Measurements from ENCODE around the gene BRCA1.

BRCA1 gene

DNA sequence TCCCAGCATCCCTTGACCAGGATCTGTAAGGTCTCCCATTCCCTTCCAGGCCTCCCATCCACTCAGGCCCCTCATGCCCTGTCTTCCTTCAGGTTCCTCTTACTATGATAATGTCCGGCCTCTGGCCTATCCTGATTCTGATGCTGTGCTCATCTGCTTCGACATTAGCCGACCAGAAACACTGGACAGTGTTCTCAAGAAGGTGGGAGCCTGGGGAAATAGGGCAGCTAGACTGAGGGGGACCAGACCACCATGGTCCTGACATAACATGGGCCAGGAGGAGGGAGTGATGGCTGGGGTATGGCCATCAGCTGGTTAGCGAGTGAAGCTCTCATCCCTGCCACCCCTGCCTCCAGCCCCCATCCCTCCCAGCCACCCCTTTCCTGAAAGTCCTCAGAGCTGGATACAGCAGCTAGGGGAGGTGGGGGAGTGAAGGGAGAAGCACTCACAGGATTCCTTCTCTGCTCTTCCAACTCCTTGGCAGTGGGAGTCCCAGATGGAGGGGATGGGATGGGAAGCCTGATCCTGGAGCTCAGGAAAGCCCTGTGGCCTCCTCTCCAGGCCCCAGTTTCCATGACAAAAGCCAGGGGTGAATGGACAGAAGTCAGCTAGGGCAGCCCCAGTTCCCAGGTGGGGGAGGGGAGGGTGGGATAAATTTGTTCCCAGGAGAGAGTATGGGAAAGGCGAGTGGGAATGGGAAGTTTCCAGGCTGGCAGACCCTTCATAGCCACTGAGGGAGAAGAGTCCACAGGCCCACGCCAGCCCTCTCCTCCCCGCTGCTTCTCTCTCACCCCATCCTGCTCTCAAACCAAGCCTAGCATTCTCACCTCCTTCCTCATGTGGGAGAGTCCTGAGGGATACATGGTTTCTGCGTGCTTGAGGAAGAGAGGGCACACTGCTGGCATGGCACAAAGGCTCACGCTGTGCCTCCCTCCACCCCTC is 97.8 kb downstream of the BRCA1 start:
- FAIRE-seq: no peak
- no peak for DNase-seq (ENCODE audit: insufficient read length, low spot score)

DNA sequence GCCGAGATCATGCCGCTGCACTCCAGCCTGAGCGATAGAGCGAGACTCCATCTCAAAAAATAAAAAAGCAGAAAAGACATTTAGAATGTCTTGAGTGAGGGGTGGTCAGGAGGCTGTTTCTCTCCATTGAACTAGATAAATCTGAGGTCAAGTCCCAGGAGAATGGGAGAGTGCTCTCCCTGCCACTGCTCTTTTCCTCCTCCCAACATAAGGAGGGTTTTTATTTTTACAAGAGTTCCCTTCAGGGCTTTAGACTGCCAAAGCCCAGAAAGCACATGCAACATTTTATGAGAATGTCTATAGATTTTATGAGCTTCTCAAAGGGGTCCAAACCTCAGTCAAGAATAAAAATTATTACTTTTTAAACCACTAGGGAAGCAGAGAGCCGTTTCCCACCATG is 98.6 kb downstream of the BRCA1 start:
- DNase-seq (ENCODE audit: insufficient read length, low spot score) (no peak), FAIRE-seq (no peak)

DNA sequence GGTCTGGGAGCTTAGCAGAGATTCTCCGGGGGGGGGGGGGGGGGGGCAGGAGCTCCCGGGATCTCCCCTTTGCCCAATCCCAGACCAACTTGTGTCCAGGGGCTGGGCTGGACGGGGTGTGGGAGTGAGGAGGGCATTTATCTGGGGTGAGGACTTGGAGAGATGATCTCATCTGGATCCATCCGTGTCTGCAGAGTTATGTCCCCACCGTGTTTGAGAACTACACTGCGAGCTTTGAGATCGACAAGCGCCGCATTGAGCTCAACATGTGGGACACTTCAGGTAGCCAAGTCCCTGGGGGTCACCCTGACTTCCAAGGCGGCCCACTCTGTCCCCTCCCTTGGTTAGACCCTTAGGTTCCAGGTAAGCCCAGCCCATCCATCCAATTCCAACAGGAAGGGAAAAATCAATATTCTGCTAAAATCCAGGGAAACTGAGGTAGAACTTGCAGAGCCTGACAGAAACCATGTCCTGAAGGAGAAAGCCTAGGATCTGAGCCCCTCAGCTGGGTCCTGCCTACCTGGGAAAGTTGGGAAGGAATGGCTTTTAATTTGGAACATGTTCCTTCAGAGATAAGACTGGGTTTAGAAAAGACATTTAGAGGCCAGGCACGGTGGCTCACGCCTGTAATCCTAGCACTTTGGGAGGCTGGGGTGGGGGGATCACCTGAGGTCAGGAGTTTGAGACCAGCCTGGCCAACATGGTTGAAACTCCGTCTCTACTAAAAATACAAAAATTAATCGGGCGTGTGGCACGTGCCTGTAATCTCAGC is 99.2 kb downstream of the BRCA1 start:
- DNase-seq (ENCODE audit: insufficient read length, low spot score) (peak; percentile 35), FAIRE-seq (peak; percentile 23)

DNA sequence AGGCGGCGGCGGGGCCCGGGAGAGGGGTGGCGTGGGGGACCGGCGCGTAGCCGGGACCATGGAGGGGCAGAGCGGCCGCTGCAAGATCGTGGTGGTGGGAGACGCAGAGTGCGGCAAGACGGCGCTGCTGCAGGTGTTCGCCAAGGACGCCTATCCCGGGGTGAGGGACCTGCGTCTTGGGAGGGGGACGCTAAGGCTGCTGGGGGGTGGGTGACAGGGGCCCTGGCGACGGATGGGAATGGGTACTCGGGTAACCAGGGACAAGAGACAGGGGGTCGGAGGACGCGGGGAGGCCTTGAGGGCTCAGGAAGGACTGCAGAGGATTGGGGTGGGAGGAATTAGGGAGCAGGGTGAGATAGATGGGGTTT is 99.9 kb downstream of the BRCA1 start:
- FAIRE-seq (peak; percentile 69), DNase-seq (ENCODE audit: insufficient read length, low spot score) (peak; percentile 33)

DNA sequence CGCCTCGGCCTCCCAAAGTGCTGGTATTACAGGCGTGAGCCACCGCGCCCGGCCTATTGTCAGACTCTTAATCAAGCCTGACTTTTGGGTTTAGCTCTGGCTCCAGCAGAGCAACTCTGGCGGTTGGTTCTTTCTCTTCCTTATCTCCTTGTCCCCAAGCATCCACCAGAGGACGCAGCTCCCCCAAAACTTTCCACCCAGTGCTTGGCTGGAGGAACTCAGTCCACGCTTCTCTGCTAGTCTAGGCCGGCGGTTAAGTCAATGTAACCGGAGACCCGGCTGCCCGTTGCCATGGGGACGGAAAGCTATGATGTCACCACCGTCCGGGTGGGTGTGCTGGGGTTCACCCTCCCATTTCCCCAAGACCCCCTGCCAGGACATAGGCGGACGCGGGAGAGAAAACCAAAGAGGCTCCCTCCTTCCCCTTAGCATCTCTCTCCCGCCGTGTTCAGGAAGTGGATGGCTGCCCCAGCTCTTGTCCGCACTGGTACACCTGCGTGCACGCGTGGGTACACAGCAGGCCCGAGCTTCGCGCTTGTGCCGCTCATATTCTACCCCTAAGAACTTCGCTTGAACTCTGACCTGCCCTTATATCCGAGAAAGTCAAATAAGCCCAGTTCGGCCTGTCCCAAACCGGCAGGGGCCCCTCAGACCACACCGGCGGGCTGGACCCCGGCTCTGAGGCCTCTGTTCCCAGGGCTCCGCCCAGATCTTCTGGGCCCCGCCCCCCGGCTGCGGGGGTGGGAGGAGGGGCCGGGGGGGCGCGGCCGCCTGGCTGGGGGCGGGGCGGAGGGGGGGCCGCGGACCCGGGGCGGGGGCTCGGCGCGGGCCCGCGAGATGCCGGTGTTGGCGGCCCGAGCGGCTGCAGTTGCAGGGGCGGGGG is 100.5 kb downstream of the BRCA1 start, which contains the start of gene RND2:
TSS of gene RND2 (plus strand) at position 825 of the 883 bp plus-strand sequence. CDS start 117 bp downstream, outside the sequence.
- peak; percentile 99 for DNase-seq (ENCODE audit: insufficient read length, low spot score)

DNA sequence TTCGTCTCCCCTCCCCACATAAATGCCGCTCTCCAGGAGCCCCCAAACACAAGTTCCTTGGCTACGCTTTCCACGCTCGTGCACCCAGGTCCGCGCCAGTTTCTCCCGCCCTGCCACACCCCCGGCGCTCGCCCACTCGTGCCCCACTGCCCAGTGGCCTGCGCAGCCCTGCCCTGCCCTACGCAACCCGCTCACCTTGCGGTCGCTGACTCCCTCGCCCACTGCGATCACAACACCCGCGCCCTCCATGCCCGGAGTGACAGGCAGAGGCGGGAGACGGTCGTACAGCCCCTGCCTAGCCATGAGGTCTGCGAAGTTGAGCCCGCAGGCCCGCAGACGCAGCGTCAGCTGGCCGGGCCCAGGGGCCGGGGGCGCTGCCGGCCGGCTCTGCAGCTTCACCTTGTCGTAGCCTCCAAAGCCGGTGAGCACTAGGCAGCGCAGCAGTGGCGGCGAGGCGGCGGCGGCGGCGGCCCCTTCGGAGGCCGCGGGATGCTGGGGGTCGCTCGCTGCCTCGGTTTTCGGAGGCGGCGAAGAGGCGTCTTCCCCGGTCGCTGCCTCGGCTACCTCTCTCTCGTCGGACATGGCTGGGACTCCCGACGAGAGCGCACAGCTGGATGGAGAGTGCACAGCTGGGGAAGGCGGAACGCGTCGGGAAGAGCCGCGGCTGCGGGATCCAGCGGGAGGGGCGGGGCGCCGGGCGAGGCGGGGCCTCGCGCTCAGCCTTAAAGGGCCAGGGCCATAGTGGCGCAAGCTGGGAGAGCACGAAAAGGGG is 103.2 kb downstream of the BRCA1 start, which contains the start of gene VAT1:
TSS of gene VAT1 (minus strand) at position 645 of the 772 bp plus-strand sequence. CDS start at position 582, 63 bp downstream.
- DNase-seq (ENCODE audit: insufficient read length, low spot score): peak; percentile 89
- FAIRE-seq: peak; percentile 86

More for the DNA sequence above, 100.5 kb downstream of the BRCA1 start, which contains the start of gene RND2:
- FAIRE-seq: peak; percentile 94

DNA sequence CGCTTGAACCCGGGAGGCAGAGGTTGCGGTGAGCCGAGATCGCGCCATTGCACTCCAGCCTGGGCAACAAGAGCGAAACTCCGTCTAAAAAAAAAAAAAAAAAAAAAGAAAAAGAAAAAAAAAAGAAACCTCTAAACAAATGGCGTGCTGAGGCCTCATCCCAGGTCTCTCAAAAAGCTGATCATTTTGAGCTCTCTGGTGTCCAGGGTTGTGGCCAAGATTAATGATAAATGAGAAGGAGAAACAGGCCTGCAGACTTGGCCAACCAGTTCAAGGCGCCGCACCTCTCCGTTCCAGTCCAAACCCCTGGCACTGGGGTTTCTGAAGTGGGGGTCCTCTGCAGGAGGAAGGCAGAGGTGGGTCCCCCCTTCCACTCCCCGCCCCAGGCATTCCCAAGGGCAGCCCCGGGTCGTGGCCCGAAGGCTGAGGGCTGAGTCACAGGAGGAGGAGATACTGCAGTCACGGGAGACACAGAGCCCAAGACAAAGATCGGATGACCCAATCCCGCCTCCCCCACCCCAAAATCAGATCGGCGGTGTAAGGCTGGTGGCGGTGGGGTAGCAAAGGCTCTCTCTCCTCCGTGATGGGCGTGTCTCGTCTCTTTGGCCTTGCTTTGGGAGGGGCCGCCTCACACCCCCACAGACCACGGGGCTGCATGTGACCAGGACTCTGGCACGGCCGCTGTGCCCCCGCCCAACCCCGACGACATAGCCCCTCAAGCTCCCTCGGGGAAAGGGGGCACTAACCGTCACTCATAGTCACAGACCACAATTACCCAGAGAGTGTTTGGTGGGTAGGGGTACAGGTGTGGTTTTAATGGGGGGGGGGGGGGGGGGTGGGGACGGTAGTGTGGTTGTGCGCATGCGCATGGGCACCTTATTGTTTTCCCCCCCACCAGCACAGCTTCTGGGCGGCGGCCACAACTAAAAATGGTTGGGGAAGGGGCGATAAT is 104.1 kb downstream of the BRCA1 start:
- peak; percentile 91 for DNase-seq (ENCODE audit: insufficient read length, low spot score)
- peak; percentile 91 for FAIRE-seq

DNA sequence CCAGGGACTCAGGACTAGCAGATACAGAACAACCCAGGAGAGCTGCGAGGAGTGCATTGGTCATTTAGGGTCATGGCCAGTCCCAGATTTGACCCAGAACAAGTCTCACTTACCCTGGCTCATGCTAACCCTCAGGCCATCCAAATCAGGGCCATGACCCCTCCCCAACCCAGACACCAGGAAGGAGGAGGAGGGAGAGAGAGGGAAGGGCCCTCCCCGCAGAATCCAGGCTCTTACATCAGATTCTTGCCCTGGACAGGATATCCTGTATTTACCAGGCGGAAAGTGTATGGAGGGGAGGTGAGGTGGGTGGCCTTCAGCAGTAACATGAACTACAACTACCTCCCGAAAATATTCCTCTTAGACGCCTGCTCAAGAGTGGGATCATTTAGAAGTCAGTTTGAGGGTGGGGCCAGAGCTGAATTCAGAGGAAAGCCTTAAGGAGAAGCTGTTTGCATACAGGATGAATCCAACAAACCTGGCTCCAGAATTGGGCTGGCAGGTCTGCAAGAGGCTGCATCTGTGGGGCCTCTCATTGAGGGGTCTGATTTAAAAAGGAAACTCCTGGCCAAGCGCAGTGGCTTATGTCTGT is 105.0 kb downstream of the BRCA1 start:
- DNase-seq (ENCODE audit: insufficient read length, low spot score) (no peak), FAIRE-seq (no peak)

DNA sequence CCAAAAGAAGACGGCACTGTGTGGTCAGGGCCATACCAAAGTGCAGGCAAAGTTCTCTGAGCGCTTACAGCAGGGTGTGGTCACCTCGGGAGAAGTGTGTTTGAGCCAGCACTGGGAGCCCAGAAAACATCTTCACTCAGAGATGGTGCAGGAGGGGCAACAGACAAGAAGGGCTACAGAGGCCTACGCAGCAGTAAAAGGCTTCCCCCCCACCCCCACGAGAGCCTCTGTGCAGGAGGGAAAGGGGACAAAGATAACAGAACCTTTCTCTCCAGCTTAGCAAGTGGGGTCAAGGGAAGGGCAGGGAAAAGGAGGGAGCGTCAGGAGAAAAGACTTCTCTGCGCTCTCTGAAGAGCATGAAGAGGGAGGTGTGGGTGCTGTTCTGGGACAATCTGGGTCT is 105.7 kb downstream of the BRCA1 start:
- no peak for FAIRE-seq
- no peak for DNase-seq (ENCODE audit: insufficient read length, low spot score)

DNA sequence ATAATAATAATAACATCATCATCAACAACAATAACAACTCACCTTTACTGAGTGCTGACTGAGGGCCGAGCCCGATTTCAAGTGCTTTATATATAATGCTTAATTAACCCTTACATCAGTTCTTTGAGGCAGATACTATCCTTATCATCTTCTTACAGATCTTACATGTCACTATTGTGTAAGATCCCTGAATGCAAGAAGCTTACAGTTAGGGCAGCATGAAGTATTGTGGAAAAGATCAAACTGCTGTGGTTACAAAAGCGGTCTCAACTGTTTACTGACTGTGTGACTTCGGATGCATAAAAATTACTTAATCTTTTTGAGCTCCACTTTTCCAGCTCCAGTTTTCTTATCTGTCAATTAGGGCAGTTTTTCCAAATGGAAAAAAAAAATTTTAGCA is 106.2 kb downstream of the BRCA1 start:
- FAIRE-seq: no peak
- DNase-seq (ENCODE audit: insufficient read length, low spot score): no peak

DNA sequence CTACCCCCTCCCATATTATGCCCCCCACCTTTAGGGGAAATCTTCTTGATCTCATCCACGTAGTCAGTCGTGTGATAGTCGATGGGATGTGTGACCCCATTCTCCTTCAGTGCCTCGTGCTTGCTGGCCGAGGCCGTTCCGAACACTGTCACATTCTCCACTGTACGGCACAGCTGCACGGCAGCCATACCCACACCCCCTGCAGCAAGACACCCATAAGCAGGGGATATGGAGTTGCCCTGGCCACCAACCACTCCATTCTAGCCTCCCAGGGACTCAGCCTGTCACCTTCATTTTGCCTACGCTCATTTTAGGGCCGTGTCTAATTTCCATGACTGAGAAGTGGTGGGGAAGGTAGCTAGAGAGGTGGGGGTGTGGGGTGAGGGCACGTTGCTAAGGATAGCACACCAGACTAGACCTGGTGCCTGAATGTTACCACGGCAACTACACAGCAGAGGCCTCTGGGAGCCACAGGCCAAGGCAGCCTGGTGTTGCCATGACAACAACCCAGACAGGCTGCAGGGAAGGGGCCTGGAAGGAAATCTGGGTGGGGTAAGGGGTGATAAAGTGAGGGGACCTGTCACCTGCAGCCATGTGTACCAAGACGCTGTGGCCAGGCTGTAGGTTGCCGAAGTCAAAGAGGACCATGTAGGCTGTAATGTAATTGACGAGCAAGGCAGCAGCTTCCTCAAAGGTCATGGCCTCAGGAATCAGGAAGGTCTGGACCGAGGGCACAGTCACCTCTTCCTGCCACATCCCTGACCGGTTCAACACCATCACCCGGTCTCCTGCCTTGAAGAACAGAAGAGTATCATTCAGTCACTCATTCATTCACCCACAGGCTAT is 106.9 kb downstream of the BRCA1 start:
- FAIRE-seq (peak; percentile 81), DNase-seq (ENCODE audit: insufficient read length, low spot score) (no peak)

DNA sequence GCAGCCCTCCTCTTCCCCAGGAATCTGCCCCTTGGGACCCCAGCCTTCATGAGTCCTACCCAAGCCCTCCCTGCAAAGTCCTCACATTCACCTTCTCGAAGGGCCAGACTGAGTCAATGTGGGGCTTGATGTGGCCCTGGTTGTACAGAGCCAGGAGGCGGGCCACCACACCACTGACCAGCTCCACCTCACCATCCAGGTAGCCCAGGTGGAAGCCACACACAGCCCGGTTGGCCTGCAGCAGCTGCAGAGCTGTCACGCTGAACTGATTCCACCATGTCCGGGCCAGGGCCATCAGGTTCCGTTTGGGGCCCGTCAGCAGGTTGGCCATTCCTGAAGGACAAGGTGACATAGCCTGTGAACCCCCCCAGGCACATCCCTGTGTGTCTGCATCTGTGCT is 108.9 kb downstream of the BRCA1 start:
- no peak for FAIRE-seq
- no peak for DNase-seq (ENCODE audit: insufficient read length, low spot score)

DNA sequence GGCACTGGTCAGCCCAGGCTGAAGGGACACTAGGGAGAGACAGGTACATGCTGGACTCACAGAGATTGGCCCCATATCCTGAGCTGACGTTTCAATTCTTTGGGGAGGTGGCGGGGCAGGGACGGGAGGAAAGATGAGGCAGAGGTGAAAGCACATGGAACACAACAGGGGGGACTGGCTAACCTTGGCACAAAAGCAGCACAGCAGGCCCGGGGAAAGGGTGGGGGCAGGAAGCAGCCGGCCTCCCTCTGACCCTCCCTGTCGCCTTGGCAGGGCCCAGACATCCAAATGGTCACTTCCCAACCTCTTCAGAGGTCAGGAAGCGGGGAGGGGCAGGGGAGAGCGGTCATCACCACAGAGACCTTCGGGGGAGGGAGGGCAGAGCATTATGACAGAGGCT is 109.6 kb downstream of the BRCA1 start:
- FAIRE-seq (no peak), DNase-seq (ENCODE audit: insufficient read length, low spot score) (no peak)

DNA sequence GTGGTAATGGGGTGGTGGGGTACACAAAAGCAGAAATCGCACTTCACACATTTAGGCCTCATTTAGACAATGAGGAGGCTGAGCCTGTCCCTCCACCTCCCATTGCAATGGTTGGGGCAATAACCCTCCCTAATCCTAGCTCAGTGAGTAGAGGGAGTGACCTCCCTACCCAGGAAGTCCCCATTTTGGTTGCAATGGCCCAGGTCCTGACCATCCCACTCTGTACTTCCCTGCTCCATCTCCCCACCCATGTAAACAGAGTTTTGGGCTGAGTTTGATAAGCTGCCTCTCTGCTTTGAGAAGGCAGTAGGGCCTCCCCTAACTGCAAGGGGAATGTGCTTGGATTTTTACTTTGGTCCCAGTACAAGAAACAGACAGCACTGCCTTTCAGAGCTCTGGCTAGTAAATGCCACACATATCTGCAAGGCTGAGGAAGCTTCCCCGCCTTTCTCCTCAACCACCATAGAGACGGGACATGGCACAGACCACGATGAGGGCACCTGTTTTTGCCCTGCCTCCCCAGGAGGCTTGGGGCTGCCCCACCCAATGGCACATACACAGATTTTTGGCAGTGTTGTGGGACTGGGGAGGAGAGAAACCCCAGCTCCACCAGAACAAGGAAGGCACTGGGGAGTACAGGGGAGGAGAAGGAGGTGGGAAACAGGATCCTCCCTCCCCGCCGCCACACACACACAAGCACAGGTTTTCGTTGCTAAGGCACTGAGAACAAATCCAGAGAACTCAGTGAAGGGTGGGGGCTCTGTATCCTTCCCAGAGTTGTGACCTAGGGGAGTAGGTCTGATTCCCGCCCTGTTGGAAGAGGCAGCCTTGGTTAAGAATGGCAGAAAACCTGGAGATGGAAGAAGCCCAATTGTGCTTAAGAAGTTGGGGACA is 110.3 kb downstream of the BRCA1 start:
- DNase-seq (ENCODE audit: insufficient read length, low spot score) (no peak), FAIRE-seq (peak; percentile 9)

DNA sequence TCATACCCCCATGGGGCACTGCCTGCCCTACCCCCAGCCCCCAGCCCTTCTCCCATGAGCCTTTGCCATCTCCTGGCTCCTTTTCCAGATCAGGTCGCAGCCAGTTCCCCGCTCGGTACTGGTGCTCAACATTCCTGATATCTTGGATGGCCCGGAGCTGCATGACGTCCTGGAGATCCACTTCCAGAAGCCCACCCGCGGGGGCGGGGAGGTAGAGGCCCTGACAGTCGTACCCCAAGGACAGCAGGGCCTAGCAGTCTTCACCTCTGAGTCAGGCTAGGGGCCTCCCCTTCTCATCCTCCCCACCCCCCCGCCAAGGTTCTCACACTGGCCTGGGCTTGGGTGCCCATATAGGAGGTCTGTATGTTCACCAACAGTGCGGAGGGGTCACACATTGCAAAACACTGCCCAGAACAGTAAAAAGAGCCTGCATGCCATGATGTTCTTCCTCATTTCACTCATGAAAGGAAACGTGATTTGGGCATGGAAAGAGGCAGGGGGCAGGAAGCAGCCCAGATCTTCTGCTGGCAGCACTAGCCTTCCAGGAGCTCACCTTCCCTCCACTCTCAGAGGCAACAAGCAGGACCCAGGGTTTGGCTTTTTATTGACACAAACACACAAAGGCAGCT is 111.0 kb downstream of the BRCA1 start:
- DNase-seq (ENCODE audit: insufficient read length, low spot score) (no peak), FAIRE-seq (no peak)

DNA sequence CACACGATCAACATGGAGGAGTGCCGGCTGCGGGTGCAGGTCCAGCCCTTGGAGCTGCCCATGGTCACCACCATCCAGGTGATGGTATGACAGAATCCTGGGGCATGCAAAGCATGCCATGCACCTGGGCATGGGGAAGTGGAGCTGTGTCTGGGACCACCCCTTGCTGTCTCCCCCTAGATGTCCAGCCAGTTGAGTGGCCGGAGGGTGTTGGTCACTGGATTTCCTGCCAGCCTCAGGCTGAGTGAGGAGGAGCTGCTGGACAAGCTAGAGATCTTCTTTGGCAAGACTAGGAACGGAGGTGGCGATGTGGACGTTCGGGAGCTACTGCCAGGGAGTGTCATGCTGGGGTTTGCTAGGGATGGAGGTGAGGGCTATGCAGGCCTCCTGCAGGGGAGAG is 111.9 kb downstream of the BRCA1 start:
- FAIRE-seq (peak; percentile 57), DNase-seq (ENCODE audit: insufficient read length, low spot score) (no peak)

Data from HTR-8/SVneo (cell line).